ENCODE results near the gene ZNF496.

The ZNF496 gene

DNA sequence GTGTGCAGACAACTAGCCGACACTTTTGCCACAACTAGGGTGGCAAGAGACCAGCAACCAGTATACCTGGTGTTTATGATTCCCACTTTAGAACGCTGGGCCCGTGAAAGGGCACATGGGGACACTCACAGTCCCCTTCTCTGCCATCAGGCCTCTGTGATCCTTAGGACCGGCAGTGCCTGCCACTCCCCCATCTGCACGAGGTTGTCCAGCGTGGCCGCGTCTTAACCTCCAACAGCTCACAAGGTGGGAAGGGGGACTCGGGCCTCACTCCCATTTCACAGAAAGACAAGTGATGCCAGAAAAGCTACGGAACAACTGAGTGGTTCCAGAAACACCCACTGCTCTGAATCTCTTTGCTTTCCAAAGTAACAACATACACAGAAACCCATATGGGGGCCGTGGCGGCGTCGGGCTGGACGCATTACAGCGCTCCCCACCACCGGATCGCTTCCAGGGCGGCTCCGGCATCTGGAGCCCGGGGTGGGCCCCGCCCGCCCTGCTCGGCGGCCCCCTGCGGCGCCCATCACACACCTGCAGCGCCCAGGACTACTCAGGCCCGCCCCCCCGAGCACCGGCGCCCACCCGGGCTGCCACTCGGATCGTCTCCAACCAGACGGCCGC, 1.0 kb downstream of the ZNF496 start:
- no peak for DNase-seq (ENCODE audit: low spot score)
- TF ChIP-seq, protein P1, sequence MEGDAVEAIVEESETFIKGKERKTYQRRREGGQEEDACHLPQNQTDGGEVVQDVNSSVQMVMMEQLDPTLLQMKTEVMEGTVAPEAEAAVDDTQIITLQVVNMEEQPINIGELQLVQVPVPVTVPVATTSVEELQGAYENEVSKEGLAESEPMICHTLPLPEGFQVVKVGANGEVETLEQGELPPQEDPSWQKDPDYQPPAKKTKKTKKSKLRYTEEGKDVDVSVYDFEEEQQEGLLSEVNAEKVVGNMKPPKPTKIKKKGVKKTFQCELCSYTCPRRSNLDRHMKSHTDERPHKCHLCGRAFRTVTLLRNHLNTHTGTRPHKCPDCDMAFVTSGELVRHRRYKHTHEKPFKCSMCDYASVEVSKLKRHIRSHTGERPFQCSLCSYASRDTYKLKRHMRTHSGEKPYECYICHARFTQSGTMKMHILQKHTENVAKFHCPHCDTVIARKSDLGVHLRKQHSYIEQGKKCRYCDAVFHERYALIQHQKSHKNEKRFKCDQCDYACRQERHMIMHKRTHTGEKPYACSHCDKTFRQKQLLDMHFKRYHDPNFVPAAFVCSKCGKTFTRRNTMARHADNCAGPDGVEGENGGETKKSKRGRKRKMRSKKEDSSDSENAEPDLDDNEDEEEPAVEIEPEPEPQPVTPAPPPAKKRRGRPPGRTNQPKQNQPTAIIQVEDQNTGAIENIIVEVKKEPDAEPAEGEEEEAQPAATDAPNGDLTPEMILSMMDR (IDR thresholded peaks at IDR 0.05; ENCODE audit: extremely low read depth, missing control alignments): no peak

GRCh38 chr1:247329097-247329617, 2.5 kb downstream of the ZNF496 start:
- TF ChIP-seq, protein P1 (IDR thresholded peaks at IDR 0.05; ENCODE audit: extremely low read depth, missing control alignments): no peak

GRCh38 chr1:247328311-247328710, 3.4 kb downstream of the ZNF496 start:
- TF ChIP-seq, protein P1 (IDR thresholded peaks at IDR 0.05; ENCODE audit: extremely low read depth, missing control alignments): no peak
- no peak for DNase-seq (ENCODE audit: low spot score)

More at GRCh38 chr1:247329097-247329617, 2.5 kb downstream of the ZNF496 start:
- DNase-seq (ENCODE audit: low spot score): no peak

GRCh38 chr1:247326411-247327130, 5.1 kb downstream of the ZNF496 start:
- TF ChIP-seq, protein P1 (IDR thresholded peaks at IDR 0.05; ENCODE audit: extremely low read depth, missing control alignments): no peak
- no peak for DNase-seq (ENCODE audit: low spot score)

DNA sequence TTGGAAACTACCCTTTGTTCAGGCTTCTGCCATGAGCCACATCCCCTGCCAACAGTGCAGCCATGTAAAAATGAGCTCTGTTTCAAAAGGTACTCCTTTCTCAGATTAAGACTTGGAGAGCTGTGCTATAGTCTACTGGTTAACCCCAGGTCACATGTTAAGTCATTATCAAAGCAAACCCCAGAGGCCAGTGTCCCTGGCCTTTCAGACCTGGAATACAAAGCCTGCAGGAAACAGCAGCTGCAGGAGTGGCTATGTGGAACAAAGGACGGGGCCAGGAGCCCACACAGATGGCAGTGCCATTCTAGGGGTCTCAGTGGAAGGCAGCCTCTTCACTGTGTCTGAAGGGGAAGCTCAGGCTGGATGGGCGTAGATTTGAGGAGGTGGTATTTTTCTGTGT, 6.7 kb downstream of the ZNF496 start:
- TF ChIP-seq, protein P1 (IDR thresholded peaks at IDR 0.05; ENCODE audit: extremely low read depth, missing control alignments): no peak
- DNase-seq (ENCODE audit: low spot score): no peak

- TF ChIP-seq, protein P1 (IDR thresholded peaks at IDR 0.05; ENCODE audit: extremely low read depth, missing control alignments): no peak
- no peak for DNase-seq (ENCODE audit: low spot score)
Observed at GRCh38 chr1:247324204-247324787, 7.4 kb downstream of the ZNF496 start.
